MG63 (cell line): ENCODE results near the gene POU5F1. TPM values are rescaled to one million over a fixed set of nuclear protein-coding genes. Genes with fewer than 3 reads are reported as not detected.
"Not testable (repeated sequence)": the region's sequence is repeated elsewhere in the genome, so short reads cannot be mapped to it uniquely, and the experiment has no call there.

ENCODE experiments used
- DNase-seq: peaks from one replicate; pipeline ENCODE4 v3.0.0-alpha.2; 2020
- H3K27me3 ChIP-seq: fragments of 250-450 bp; sonication (Bioruptor Pico); 2 replicates; pipeline ENCODE4 v1.5.1; 2020; ENCODE audit warnings: mild to moderate bottlenecking, moderate library complexity
- H3K36me3 ChIP-seq: fragments of 250-450 bp; sonication (Bioruptor Pico); 2 replicates; pipeline ENCODE4 v1.5.1; 2020; ENCODE audit warnings: mild to moderate bottlenecking, moderate library complexity
- H3K4me3 ChIP-seq: fragments of 250-450 bp; sonication (Bioruptor Pico); 2 replicates; pipeline ENCODE4 v1.5.1; 2020; ENCODE audit warnings: mild to moderate bottlenecking, moderate library complexity
- H3K9me3 ChIP-seq: fragments of 250-450 bp; sonication (Bioruptor Pico); 2 replicates; pipeline ENCODE4 v1.5.1; 2020; ENCODE audit warnings: mild to moderate bottlenecking, moderate library complexity
- total RNA-seq: library from RNA; depleted of rRNA; stranded (reverse); fragments of >200 nt; shearing (Covaris generic); gene quantifications from 2 replicates; pipeline ENCODE4 v1.2.3, GENCODE V29; 2014; ENCODE audit warnings: low replicate concordance; rRNA removed

Gene POU5F1
- 1.3 and 4.3 TPM in 2 replicates for total RNA-seq

- Histone ChIP-seq H3K4me3 (no peak within 1 kb of the TSS), H3K9me3 (no peaks in the 10 kb centered on the region), H3K36me3 (no peaks in the 10 kb centered on the region), H3K27me3 (no peaks in the 10 kb centered on the region)
- no peak for DNase-seq
Observed at GRCh38 chr6:31170600-31170881, at the start of gene POU5F1. TSS of gene POU5F1 (minus strand) at chr6:31170682. CDS start at chr6:31170620, 62 bp downstream.

GRCh38 chr6:31216208-31216898, 45.9 kb upstream of the POU5F1 start:
- no peak overlapping the region for H3K4me3 ChIP-seq
- no peaks in the 10 kb centered on the region for H3K27me3 ChIP-seq
- no peaks in the 10 kb centered on the region for H3K9me3 ChIP-seq
- DNase-seq, result no peak
- H3K36me3 ChIP-seq, result no peaks in the 10 kb centered on the region

GRCh38 chr6:31215216-31215615, 44.7 kb upstream of the POU5F1 start:
- H3K36me3 ChIP-seq, H3K27me3 ChIP-seq, H3K4me3 ChIP-seq, DNase-seq, H3K9me3 ChIP-seq: not testable (repeated sequence)

GRCh38 chr6:31214516-31214915, 44.0 kb upstream of the POU5F1 start:
- H3K36me3 ChIP-seq, result no peaks in the 10 kb centered on the region
- H3K27me3 ChIP-seq, result no peaks in the 10 kb centered on the region
- peak; percentile 10 for DNase-seq
- H3K4me3 ChIP-seq, result no peak overlapping the region
- no peaks in the 10 kb centered on the region for H3K9me3 ChIP-seq

GRCh38 chr6:31210741-31211532, 40.5 kb upstream of the POU5F1 start:
- Histone ChIP-seq H3K9me3 (no peaks in the 10 kb centered on the region), H3K4me3 (no peak overlapping the region), H3K36me3 (no peaks in the 10 kb centered on the region), H3K27me3 (no peaks in the 10 kb centered on the region)
- DNase-seq, result no peak

- no peak for DNase-seq
- H3K9me3 ChIP-seq, result no peaks in the 10 kb centered on the region
- H3K36me3 ChIP-seq, result no peaks in the 10 kb centered on the region
- H3K27me3 ChIP-seq, result no peaks in the 10 kb centered on the region
- H3K4me3 ChIP-seq, result no peak overlapping the region
Observed at GRCh38 chr6:31210123-31210522, 39.6 kb upstream of the POU5F1 start.

GRCh38 chr6:31209137-31209536, 38.7 kb upstream of the POU5F1 start:
- DNase-seq, result no peak
- H3K4me3 ChIP-seq, result no peak overlapping the region
- H3K36me3 ChIP-seq, result no peaks in the 10 kb centered on the region
- no peaks in the 10 kb centered on the region for H3K9me3 ChIP-seq
- H3K27me3 ChIP-seq, result no peaks in the 10 kb centered on the region

GRCh38 chr6:31208506-31208905, 38.0 kb upstream of the POU5F1 start:
- Histone ChIP-seq H3K9me3 (no peaks in the 10 kb centered on the region), H3K4me3 (no peak overlapping the region), H3K27me3 (no peaks in the 10 kb centered on the region), H3K36me3 (no peaks in the 10 kb centered on the region)
- no peak for DNase-seq

- no peak for DNase-seq
- no peaks in the 10 kb centered on the region for H3K36me3 ChIP-seq
- H3K9me3 ChIP-seq, result no peaks in the 10 kb centered on the region
- no peaks in the 10 kb centered on the region for H3K27me3 ChIP-seq
- H3K4me3 ChIP-seq, result no peak overlapping the region
Observed at GRCh38 chr6:31205638-31206037, 35.2 kb upstream of the POU5F1 start.

- DNase-seq, result no peak
- Histone ChIP-seq H3K27me3 (no peaks in the 10 kb centered on the region), H3K9me3 (no peaks in the 10 kb centered on the region), H3K36me3 (no peaks in the 10 kb centered on the region), H3K4me3 (no peak overlapping the region)
Observed at GRCh38 chr6:31204751-31205145, 34.3 kb upstream of the POU5F1 start.

GRCh38 chr6:31203345-31203979, 33.0 kb upstream of the POU5F1 start:
- DNase-seq, result peak; percentile 64
- H3K9me3 ChIP-seq, result no peaks in the 10 kb centered on the region
- no peaks in the 10 kb centered on the region for H3K36me3 ChIP-seq
- H3K27me3 ChIP-seq, result no peaks in the 10 kb centered on the region
- peak overlapping the region; percentile 46 for H3K4me3 ChIP-seq

GRCh38 chr6:31202259-31203166, 32.0 kb upstream of the POU5F1 start:
- Histone ChIP-seq H3K27me3 (no peaks in the 10 kb centered on the region), H3K36me3 (no peaks in the 10 kb centered on the region), H3K9me3 (no peaks in the 10 kb centered on the region), H3K4me3 (no peak overlapping the region)
- DNase-seq, result no peak

- DNase-seq, H3K9me3 ChIP-seq, H3K4me3 ChIP-seq, H3K36me3 ChIP-seq, H3K27me3 ChIP-seq: not testable (repeated sequence)
Observed at GRCh38 chr6:31199105-31199452, 28.6 kb upstream of the POU5F1 start.

- Histone ChIP-seq H3K9me3 (no peaks in the 10 kb centered on the region), H3K4me3 (peak overlapping the region; percentile 83), H3K36me3 (no peaks in the 10 kb centered on the region), H3K27me3 (no peaks in the 10 kb centered on the region)
- peak; percentile 84 for DNase-seq
Observed at GRCh38 chr6:31197559-31198305, 27.2 kb upstream of the POU5F1 start.

- H3K27me3 ChIP-seq, DNase-seq, H3K36me3 ChIP-seq, H3K9me3 ChIP-seq, H3K4me3 ChIP-seq: not testable (repeated sequence)
Observed at GRCh38 chr6:31196251-31197022, 26.0 kb upstream of the POU5F1 start.
